SHP77 (cell line): ENCODE measurements around the gene RNF208.
A peak's percentile ranks its signal among the peaks of the same experiment; 100 is the strongest.

Source experiments
- DNase-seq, 2 experiments: peaks; one replicate each; lab custom pipeline; 2025; lab: John Stamatoyannopoulos, UW

RNF208 gene

DNA sequence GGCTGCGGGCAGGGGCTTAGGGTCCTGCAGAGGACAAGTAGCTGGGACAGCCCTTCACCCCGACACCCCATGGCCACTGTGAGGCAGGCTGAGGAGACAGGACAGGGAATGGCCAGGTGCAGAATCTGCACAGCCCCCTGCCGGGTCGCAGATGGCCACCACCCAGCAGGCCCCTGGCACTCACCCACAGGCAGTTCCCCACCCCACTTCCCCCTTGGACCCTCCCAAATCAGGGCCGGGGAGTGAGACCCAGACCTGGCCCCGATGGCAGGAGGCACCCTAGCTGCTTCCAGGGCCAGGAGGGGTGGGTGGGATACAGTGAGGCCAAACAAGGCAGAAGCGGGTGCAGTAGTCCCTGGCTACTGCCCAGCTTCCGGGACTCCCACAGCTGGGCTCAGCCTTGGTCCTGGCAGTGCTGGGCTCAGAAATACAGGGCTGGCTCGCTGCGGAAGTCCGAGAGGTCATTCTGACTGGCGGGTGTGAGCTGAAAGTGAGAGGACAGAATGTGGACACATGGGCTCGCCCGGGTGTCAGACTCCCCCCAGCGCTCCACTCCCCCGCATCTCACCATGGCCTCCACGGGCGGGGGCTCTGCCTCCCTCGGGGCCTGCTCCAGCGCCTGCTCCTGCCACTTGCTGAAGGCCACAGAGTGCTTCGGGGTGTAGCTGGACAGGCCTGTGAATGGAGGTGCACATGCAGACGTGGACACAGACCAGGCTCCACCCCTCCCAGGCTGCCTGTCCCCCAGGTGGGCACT, 30.2 kb downstream of the RNF208 start:
- DNase-seq, result no peak

DNA sequence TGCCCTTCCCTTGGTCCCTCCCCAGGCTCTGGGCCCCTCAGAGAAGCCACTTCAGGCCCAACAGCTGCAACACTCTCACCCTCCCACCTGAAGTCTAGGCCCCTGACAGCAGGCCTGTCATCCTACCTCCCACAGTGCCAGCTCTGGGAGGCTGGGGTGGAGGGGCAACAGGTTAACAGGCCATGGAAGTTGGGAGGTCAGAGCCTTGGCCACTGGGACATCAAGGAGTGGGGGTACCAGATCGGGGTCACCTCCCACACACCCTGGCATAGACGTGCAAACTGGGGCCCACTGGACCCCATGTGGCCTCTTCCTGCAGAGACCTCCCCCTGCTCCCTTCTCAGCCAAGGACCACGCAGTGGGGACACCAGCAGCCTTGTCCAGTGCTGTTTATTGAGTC, 30.8 kb downstream of the RNF208 start:
- DNase-seq, result no peak

DNA sequence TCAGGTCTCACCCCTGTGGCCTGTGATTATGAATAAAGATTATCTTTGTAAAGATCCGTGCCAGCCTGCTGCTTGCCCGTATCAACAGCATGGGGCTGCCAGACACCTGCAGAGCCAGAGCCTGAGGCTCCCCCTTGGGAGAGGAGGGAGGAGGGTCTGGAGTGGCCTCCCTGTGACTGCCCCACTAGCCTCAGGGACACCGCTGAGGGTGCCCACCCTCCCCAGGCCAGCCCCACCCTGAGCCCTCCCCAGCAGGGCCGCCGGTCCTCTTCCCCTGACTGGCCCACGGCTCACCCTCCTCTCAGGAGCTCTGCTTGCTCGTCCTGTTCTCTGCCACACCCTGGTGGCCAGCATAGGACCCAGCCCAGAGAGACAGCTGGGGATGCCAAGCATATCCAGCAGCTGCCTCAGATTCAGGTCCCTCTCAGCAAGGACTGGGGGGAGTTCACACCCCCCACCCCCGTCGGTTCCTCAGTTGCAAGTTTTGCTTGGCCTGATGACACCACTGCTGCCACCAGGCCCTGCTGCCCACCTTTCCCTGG, 31.7 kb downstream of the RNF208 start:
- DNase-seq, result no peak

DNA sequence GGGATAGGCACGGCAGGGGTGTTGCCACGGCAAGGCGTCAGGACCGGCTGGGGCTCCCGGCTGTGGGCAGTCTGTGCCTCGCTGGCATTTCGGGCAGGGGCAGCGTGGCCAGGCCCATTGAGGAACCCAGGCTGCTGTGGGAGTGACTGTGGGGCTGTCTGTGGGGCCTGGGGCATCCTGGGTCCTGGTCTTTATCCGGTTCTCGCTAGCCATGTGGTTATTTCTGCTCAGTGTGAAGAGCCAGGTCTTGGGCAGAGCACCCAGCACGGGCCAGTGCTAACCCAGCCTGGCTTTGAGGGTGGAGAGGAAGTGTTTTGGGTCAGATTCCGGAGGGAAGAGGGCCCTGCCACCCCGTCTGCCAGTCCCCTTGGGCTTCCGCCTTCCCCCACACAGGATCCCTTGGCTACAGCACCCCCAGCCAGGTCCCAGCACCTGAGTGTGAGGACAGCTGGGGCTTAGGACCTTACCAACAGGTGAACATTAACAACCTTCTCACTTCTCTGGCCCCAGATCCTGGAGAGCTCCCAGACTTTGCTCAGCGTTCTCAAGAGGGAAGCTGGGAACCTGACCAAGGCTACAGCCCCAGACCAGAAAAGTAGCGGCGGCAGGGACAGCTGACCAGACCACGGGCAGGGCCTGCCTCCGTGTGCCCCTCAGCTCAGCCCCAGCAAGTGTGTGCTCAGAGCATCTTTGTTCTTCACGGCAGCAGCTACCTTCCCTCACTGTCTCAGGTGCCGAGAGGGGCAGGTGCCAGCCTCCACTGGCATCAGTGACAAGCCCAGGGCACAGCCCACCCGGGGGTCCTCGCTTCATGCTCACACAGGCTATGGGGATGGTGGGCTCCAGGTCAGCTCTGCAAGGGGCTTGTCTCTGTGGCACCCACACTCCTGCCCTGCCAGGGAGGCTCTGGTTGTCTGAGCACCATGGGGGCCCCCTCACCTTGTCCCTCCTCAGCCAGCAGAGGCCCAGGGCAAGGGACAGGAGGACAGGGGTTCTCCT, 32.4 kb downstream of the RNF208 start:
- no peak for DNase-seq

DNA sequence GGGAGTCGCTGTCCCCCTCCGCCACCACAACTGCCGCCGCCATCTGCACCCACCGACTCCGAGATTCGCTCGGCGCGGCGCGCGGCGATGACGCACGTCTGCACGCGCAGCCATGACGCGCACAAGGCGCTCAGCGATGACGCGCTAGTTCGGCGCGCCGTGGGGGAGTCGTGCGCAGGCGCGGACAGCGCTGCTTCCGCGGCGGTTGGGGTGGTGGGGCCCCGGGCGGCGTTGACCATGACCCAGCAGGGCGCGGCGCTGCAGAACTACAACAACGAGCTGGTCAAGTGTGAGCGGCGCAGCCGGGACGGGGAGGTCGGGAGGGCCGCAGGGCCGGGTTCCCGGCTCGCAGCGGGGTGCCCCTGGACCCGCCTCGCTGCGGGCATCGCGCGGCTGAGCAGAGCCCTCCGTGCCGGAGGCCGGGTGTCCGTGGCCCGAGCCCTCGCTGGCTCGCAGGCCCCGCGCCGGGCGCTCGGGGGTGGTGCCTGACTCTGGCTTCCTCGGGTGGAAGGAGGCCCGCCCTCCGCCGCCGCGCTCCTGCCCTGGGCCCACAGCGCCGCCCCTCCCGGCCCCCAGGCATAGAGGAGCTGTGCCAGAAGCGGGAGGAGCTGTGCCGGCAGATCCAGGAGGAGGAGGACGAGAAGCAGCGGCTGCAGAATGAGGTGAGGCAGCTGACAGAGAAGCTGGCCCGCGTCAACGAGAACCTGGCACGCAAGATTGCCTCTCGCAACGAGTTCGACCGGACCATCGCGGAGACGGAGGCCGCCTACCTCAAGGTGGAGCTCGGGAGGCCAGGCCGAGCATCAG, 33.3 kb downstream of the RNF208 start, which contains the start of the genes ANAPC2 and SSNA1:
ANAPC2 (minus strand) TSS at position 71 of the 807 bp plus-strand sequence; CDS start at position 43, 28 bp downstream.
SSNA1 (plus strand) TSS at position 187 of the 807 bp plus-strand sequence; CDS start at position 238, 51 bp downstream.
- DNase-seq, result peak; percentile 90 to 91

DNA sequence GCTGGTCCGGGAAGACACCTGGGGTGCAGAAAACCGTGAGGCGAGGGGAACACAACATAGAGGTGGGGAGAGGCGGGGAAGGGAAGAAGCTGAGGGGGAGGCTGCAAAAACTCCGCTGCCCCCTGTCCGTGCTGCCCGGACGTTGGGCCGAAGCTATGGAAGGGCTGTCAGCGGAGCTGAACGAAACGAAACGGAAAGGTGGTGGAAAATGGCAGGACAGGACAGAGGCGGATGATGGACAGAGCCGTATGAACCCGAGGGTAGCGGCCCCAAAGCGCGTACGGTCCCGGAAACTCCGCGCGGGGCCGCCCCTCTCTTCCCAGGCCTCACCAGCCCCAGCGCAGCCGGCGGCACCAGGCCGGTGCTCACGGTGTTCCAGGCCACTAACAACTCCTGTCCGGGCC, 34.0 kb downstream of the RNF208 start:
- DNase-seq, result no peak

DNA sequence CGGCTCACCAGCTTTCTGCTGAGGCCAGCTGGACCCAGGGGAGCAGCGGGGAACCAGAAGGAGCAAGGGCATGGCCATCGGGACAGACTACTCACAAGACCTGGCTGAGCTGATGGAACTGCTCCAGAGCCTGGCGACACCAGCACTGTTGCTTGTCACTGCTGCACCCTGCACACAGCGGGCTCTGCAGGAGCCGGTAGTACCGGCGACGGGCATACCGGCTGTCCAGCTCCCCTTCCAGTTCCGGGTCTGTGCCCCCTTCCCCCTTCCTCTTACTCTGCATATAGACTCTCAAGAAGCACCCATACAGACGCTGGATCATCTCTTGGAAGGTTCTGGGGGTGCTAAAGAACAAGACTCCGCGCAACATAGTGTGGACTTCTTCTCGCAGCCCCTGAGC, 34.7 kb downstream of the RNF208 start:
- DNase-seq, result no peak

DNA sequence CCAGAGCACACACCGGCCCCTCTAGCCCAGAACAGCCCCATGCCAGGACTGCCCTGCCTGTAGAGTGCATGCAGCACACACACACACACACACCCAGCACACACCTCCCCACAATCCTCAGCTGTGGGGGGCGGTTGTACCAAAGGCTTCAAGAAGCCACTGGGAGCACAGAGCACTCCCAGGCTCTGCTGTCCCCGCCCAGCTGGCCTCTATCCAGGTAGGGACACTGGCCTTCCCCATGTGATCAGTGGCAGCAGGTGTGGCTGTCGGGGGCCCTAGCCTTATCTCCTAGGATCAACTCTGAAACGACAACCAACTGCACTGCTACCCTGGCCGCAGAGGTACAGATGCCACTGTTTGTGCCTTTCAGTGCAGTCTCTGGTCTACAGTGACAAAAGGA, 35.7 kb downstream of the RNF208 start:
- no peak for DNase-seq

DNA sequence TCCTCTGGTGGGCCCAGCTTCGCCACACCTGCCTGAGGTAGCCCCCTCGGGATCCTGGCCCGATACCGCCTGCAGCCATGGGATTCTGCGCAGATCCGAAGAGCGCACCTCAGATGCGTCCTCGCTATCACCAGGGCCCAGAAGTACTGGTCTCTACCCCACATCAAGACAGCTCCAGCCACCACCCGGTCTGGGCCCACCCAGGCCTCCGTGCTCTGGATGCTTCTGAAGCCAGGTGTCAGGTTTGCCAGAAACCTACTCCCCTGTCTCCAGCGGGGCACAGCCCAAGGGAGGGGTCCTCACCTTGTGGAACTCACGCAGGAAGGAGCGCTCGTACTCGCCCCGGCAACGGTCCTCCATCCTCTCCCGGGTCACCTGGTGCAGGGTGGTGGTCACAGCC, 36.1 kb downstream of the RNF208 start:
- no peak for DNase-seq

DNA sequence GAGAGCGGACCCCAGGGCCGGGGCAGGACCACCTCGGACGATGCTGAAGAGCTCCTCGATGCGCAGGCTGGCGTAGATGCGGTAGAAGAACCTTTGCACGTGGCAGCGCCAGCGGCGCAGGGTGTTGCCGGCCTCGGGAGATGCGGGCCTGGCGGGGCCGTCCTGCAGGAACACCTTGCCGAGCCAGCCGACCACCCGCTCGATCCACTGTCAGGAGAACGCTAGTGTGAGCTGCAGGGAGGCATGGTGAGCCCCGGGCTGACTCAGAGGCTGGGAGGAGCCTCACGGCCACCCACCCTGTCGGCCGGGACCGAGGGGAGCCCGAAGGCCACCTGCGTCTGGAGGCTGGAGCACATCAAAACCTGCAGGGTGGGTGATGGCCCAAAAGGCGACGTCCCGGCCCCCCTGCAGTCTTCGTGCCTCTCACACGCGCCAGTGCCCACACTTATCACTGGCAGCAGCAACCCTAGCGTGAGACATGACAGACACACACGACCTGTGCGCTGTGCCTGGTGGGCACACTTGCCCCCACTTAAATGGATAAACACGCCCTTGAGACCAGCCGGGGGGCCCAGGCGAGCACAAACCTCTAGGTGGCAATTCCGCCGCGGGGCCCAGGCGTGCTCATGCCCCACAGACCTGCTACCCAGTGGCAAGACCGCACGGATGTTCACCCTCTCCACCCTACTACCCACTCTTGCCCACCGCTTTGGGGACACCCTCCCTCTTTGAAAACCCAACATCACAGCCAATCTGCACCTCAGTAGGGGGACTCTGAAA, 37.0 kb downstream of the RNF208 start:
- DNase-seq, result no peak

DNA sequence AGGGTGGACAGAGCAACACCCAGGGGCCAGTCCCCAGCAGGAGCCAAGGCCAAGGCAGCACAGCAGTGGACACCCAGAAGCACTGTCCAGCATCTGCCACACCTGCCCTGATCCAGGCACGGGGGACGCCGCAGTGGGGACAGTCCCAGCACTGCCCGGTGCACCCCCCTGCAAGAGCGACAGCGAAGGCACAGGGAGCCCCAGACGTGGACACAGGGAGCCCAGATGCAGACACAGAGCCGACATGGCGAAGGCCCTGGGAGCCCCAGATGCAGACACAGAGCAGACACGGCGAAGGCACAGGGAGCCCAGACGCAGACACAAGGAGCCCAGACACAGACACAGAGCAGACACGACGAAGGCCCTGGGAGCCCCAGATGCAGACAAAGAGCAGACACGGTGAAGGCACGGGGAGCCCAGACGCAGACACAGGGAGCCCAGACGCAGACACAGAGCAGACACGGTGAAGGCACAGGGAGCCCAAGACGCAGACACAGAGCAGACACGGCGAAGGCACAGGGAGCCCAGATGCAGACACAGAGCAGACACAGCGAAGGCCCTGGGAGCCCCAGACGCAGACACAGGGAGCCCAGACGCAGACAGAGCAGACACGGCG, 38.0 kb downstream of the RNF208 start:
- DNase-seq, result no peak

DNA sequence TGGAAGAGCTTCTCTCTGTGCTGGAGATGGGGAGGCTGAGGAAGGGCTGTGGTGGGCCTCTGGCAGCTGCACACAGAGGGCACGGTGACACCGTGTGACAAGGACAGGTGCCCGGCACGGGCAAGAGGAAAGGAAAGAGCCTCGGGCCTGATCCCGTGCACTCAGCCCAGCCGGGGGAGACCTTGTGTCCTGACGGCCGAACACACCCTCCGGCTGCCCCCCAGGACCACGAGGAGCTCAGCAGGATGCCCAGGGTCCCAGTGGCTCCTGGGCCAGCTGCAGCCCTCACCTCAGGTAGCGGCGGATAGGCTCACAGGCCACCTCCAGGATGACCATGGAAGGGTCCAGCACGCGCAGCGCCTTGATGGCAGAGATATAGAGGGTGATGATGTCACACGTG, 39.2 kb downstream of the RNF208 start:
- DNase-seq, result no peak

DNA sequence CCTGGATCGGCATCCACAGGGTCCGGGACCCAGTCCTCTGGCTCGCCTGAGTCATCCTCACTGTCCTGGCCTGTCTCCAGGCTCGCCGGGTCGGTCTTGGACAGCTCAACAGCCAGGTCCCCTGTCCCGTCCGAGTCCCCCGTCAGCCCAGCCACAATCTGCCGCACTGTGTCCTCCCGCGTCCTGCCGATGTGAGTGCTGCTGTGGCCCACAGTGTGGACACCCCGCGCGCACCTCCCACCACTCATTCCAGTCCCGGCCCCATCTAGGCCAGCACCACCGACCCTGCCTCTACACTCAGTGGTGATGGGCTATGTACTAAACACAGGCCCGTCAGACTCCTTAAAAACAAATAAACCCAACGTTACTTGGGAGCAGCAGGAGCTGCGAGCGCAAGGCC, 40.4 kb downstream of the RNF208 start:
- no peak for DNase-seq

DNA sequence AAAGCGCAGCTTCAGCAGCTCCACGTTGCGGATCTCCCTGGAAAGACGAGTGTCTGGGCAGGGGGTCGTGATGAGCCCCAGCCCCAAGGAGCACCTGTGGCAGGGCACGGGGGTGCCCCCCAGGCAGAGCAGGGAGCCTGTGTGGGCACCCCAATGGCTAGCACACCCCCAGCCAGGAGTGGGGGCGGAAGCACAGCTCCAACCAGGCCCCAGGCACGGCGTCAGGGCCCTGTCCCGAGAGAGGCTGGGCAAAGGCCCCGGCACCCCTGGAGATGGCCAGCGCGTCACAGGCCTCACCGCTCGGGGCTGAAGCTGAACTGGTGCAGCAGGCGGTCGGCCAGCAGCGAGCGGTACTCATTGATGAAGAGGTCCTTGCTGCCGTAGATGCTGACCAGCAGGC, 41.5 kb downstream of the RNF208 start:
- DNase-seq, result no peak

DNA sequence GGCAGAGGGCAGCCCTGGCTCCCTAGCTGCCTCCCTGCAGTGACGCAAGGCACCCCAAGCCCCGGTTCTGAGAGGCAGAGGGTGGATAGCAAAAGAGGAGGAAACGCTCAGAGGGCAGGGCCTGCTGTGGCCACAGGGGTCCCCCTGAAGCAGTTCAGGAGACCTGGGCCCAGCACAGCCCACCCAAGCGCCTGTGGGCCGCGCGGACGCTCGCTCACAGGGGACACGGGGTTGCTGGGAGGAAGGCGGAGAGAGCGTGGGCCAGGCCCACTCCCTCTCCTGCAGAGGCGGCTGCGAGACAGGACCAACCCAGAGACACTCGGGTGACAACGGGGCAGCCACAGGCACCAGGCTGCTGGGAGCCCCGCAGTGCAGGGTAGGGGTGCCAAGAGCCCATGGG, 42.3 kb downstream of the RNF208 start:
- no peak for DNase-seq

DNA sequence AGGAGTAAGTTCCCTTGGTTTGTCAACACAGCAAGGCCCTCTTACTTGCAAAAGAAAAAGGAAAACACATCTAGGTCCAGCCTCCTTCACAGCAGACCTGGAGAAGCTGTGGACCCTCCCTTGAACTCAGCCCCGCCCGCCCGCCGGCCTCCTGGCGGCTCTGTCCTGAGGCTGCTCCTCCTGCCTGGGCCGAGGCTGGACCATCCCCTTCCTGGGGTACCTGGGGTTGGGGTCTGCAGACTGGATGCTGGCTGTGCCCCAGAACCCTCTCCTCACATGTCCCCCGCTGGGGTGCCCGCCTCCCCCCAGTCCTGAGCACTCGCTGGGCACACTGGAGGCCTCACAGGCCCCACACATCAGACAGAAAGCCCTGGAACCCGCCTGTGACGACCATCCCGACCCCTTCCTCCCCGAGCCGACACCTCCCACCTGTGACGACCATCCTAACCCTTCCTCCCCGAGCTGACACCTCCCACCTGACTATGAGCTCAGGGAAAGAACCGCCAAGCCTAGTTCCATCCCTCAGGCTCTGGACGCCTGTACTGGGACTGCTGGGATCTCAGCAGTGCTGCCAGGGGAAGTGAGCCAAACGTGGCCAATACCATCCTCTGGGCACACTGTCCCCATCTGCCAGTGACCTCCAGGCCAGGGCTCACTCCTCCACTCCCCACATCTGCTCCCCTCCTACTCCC, 43.0 kb downstream of the RNF208 start:
- no peak for DNase-seq

DNA sequence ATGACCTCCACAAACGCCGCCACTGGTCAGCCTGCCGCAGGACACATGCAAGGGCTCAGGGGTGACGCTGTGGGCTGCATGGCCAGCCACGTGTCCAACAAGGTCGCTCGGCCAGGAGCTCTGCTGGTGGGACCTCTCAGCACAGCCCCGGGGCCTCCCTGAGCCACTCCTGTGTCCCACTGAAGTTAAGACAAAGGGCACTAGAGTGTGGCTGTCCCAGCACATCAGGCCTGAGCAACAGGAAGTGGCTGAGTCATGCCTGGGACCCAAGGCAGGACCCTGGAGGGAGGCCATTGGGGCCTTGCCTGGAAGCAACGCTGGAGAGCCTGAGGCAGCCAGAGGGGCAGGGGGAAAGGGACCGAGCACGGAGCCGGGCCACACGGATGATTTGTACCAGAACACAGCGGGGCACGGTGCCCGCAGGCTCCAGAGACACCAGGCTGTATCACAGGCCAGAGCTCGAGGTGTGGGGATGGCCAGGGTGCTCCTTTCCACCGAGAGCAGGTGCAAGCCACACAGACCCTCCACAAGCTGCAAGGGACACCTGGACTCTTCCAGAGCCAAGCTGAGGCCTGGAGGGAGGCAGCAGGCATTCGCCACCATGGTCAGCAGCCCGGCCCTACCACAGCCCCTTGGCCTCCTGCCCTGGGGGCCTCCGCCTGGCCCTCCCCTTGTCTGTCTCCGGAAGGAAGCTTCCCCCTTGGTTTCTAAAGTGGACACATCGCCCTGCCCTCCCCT, 43.7 kb downstream of the RNF208 start:
- no peak for DNase-seq

DNA sequence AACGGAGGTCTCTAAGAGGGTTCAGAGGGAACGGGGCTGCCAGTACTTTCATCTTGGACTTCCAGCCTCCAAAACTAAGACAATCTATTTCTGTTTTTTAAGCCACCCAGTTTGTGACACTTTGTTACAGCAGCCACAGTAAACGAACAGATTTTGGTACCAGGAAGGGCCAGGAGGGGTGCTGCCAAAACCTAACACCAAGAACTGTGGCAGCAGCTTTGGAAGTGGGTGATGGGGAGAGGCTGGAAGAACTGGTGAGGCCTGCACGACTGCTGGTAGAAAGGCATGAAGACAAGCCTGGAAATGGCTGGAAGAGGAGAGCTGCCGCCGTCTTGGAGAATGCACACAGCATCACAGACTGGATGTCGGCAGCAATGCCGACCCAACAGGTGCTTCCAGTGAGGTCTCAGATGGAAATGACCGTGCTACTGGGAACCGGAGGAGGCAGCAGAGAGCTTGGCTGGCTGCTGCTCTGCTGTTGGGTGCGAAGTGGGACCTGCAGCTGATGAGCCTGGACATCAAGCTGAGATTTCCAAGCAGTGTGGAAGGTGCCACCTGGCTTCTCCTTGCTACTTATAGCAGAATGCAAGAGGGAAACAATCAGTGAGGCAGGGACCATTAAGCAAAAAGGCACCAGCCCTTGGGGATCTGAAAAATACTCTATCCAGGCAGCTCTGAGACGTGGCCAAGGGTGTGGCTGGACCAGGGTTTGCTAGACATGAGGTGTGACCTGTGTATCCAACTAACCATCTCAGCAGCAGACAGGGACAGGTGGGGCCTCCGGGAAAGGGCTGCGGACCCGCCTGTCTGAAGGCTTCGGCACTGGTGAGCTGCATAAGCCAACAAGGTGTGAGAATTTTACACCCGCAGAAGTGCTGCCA, 45.5 kb downstream of the RNF208 start:
- DNase-seq, result peak in 1 of 2 experiments; percentile 52
